ENCODE measurements around the gene PLA2G4B. TPM values are rescaled to one million over a fixed set of nuclear protein-coding genes. Genes with fewer than 3 reads are reported as not detected.

The PLA2G4B gene
- total RNA-seq, 5 donors from 2014 or later (not counting 1 experiment from before 2014, with no cell fraction given): 32.0 to 55.8 (median 44.9) TPM

GRCh38 chr15:41893422-41894250 is 55.0 kb downstream of the PLA2G4B start, which contains the start of gene SPTBN5:
TSS of gene SPTBN5 (minus strand) at chr15:41894053. CDS start at chr15:41893497, 556 bp downstream.
- Histone ChIP-seq H3K4me3 (ENCODE audit: control insufficient read depth in 1 of 2, extremely low read depth in 1 of 2, low read length in 1 of 2) (peak within 1 kb of the TSS; percentile 39), H3K36me3 (ENCODE audit: control insufficient read depth in 2 of 2, extremely low read depth in 1 of 2, insufficient read depth in 1 of 2, low read length in 1 of 2) (peaks cover 0 to 4% of the 10 kb centered on the region in 2 donors), H3K27ac (ENCODE audit: low read length) (peak within 1 kb of the TSS; percentile 93), H3K4me1 (ENCODE audit: control insufficient read depth in 1 of 2, extremely low read depth in 1 of 2, insufficient read depth in 2 of 2, low read length in 2 of 2) (peaks cover 22 to 60% of the 10 kb centered on the region in 2 experiments), H3K9me3 (no peaks in the 10 kb centered on the region), H3K27me3 (replicated peaks in 1 of 2; ENCODE audit: control insufficient read depth in 2 of 2, extremely low read depth in 1 of 2, insufficient read depth in 2 of 2, low read length in 1 of 2) (no peaks in the 10 kb centered on the region)
- ChIA-PET POLR2A (interaction anchor here in 1 of 2 donors (1.0 kb wide), 1 partner anchor 79 kb away, joined by 3 read pairs; the partner anchor contains the start of gene EHD4), CTCF (interaction anchor here (0.7 to 2.1 kb wide), 5 partner anchors 9 to 120 kb away, joined by 3 to 6 read pairs (median 5); partner anchors contain the start of gene MAPKBP1 (in 1 of the 2))
- ATAC-seq (replicated peaks in 1 of 4) (no peak), DNase-seq (no peak)
- H3K27me3 Mint-ChIP-seq: no peaks in the 10 kb centered on the region
- peak within 1 kb of the TSS; percentile 94 to 98 for H3K27ac Mint-ChIP-seq
- H3K9me3 Mint-ChIP-seq: no peaks in the 10 kb centered on the region
- peaks cover 31 to 63% (median 43%) of the 10 kb centered on the region in 3 donors for H3K4me1 Mint-ChIP-seq
- WGBS (ENCODE audit: insufficient coverage): 87% methylated on average over 8 of the region's 15 CpGs
- H3K4me3 Mint-ChIP-seq: peak within 1 kb of the TSS; percentile 58 to 68 (median 66)
- peaks cover 5% of the 10 kb centered on the region for H3K36me3 Mint-ChIP-seq

- H3K4me1 Mint-ChIP-seq: peaks cover 26 to 56% (median 37%) of the 10 kb centered on the region in 3 donors
Observed at GRCh38 chr15:41894251-41894790, 55.7 kb downstream of the PLA2G4B start.

DNA sequence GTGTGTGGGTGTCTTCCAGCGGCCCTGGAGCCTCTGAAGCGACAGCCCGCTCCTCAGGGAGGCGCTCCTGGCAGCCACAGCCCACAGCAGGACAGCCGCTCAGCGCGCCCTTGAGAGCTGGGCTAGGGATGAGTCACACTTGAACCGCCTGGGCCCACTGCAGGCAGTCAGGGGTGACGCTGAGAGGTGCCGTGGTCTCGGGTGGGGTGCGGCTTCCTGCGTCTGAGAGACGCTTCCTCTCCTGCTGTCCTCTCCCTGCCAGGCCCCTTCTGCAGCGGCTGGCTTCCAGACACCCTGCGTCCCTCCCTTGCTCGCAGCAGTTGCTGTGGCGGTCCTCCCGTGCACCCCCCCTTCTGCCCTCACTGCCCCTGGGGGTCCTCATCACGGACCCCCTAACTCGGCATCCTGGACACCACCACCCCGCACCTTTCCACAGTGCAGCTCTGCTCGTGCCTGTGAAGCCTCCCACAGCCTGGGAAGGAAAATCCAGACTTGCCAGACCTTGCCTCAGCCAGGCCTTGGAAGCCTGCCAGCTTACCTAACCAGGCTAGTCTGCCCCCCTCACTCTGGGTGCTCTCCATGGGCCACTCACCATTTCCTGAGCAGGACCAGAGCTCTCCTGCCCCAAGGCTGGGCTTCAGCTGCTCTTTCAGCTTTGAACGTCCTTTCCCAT is 56.3 kb downstream of the PLA2G4B start:
- Histone ChIP-seq H3K27me3 (replicated peaks in 1 of 2; ENCODE audit: control insufficient read depth in 2 of 2, extremely low read depth in 1 of 2, insufficient read depth in 2 of 2, low read length in 1 of 2) (no peaks in the 10 kb centered on the region), H3K4me3 (ENCODE audit: control insufficient read depth in 1 of 2, extremely low read depth in 1 of 2, low read length in 1 of 2) (peak overlapping the region in 1 of 2 donors; percentile 39), H3K9me3 (no peaks in the 10 kb centered on the region), H3K27ac (ENCODE audit: low read length) (peak overlapping the region; percentile 93), H3K36me3 (ENCODE audit: control insufficient read depth in 2 of 2, extremely low read depth in 1 of 2, insufficient read depth in 1 of 2, low read length in 1 of 2) (peaks cover 0 to 7% of the 10 kb centered on the region in 2 donors), H3K4me1 (ENCODE audit: control insufficient read depth in 1 of 2, extremely low read depth in 1 of 2, insufficient read depth in 2 of 2, low read length in 2 of 2) (peaks cover 22 to 52% of the 10 kb centered on the region in 2 experiments)
- Mint-ChIP-seq H3K4me3 (peak overlapping the region; percentile 58 to 68 (median 66)), H3K27me3 (no peaks in the 10 kb centered on the region), H3K9me3 (no peaks in the 10 kb centered on the region), H3K36me3 (peaks cover 8% of the 10 kb centered on the region), H3K4me1 (peaks cover 25 to 50% (median 31%) of the 10 kb centered on the region in 3 donors), H3K27ac (peak overlapping the region; percentile 94 to 98)
- WGBS (ENCODE audit: insufficient coverage): 6% methylated on average over 24 of the region's 24 CpGs
- ChIA-PET CTCF (interaction anchor here (0.5 to 2.1 kb wide), 11 partner anchors 9 to 1011 kb away, joined by 3 to 12 read pairs (median 5); partner anchors contain the start of gene MAPKBP1 (in 1 of the 2)), POLR2A (interaction anchor here (0.6 to 1.0 kb wide), 4 partner anchors 10 to 351 kb away, joined by 3 to 6 read pairs (median 5); partner anchors contain the start of gene RPAP1 (in 1 of the 2))
- ATAC-seq (replicated peaks in 1 of 4) (peak; percentile 97 to 99 (median 98)), DNase-seq (peak; percentile 75 to 93 (median 87))

More at GRCh38 chr15:41894251-41894790, 55.7 kb downstream of the PLA2G4B start:
- H3K4me1 ChIP-seq (ENCODE audit: control insufficient read depth in 1 of 2, extremely low read depth in 1 of 2, insufficient read depth in 2 of 2, low read length in 2 of 2): peaks cover 22 to 53% of the 10 kb centered on the region in 2 experiments
- DNase-seq (no peak), ATAC-seq (replicated peaks in 1 of 4) (no peak)
- ChIA-PET CTCF (interaction anchor here (1.0 to 2.1 kb wide), 7 partner anchors 9 to 122 kb away, joined by 4 to 12 read pairs (median 5); partner anchors contain the start of gene MAPKBP1 (in 1 of the 2)), POLR2A (interaction anchor here (0.6 to 1.0 kb wide), 2 partner anchors 10 to 242 kb away, joined by 5 to 6 read pairs; no protein-coding TSS in a partner anchor)
- Mint-ChIP-seq H3K4me3 (peak overlapping the region; percentile 58 to 68 (median 66)), H3K36me3 (peaks cover 8% of the 10 kb centered on the region), H3K27ac (peak overlapping the region; percentile 94 to 98), H3K27me3 (no peaks in the 10 kb centered on the region), H3K9me3 (no peaks in the 10 kb centered on the region)
- peak overlapping the region; percentile 93 for H3K27ac ChIP-seq (ENCODE audit: low read length)
- peaks cover 0 to 7% of the 10 kb centered on the region in 2 donors for H3K36me3 ChIP-seq (ENCODE audit: control insufficient read depth in 2 of 2, extremely low read depth in 1 of 2, insufficient read depth in 1 of 2, low read length in 1 of 2)
- no peaks in the 10 kb centered on the region for H3K9me3 ChIP-seq
- H3K27me3 ChIP-seq (replicated peaks in 1 of 2; ENCODE audit: control insufficient read depth in 2 of 2, extremely low read depth in 1 of 2, insufficient read depth in 2 of 2, low read length in 1 of 2): no peaks in the 10 kb centered on the region
- H3K4me3 ChIP-seq (ENCODE audit: control insufficient read depth in 1 of 2, extremely low read depth in 1 of 2, low read length in 1 of 2): peak overlapping the region; percentile 10 to 39
- whole genome bisulfite sequencing (ENCODE audit: insufficient coverage): 69% methylated on average over 8 of the region's 17 CpGs

GRCh38 chr15:41895491-41895890 is 56.8 kb downstream of the PLA2G4B start:
- peaks cover 25 to 50% (median 31%) of the 10 kb centered on the region in 3 donors for H3K4me1 Mint-ChIP-seq
- H3K4me3 Mint-ChIP-seq: peak overlapping the region; percentile 58 to 68 (median 66)
- no peak overlapping the region for H3K4me3 ChIP-seq (ENCODE audit: control insufficient read depth in 1 of 2, extremely low read depth in 1 of 2, low read length in 1 of 2)
- H3K27me3 ChIP-seq (replicated peaks in 1 of 2; ENCODE audit: control insufficient read depth in 2 of 2, extremely low read depth in 1 of 2, insufficient read depth in 2 of 2, low read length in 1 of 2): no peaks in the 10 kb centered on the region
- no peaks in the 10 kb centered on the region for H3K27me3 Mint-ChIP-seq
- H3K27ac Mint-ChIP-seq: peak overlapping the region; percentile 94 to 98
- DNase-seq (no peak), ATAC-seq (replicated peaks in 1 of 4) (no peak)
- CTCF ChIA-PET: interaction anchor here (0.5 to 2.1 kb wide), 11 partner anchors 8 to 1012 kb away, joined by 3 to 12 read pairs (median 5); partner anchors contain the start of gene MAPKBP1 (in 1 of the 2)
- peak overlapping the region; percentile 93 for H3K27ac ChIP-seq (ENCODE audit: low read length)
- H3K36me3 Mint-ChIP-seq: peaks cover 8% of the 10 kb centered on the region
- POLR2A ChIA-PET: interaction anchor here in 1 of 2 donors (0.5 to 0.7 kb wide), 3 partner anchors 41 to 1454 kb away, joined by 3 to 9 read pairs (median 5); partner anchors contain the start of gene RPAP1
- no peaks in the 10 kb centered on the region for H3K9me3 ChIP-seq
- no peaks in the 10 kb centered on the region for H3K9me3 Mint-ChIP-seq
- 100% methylated on average over 4 of the region's 11 CpGs for WGBS (ENCODE audit: insufficient coverage)
- peaks cover 0 to 11% of the 10 kb centered on the region in 2 donors for H3K36me3 ChIP-seq (ENCODE audit: control insufficient read depth in 2 of 2, extremely low read depth in 1 of 2, insufficient read depth in 1 of 2, low read length in 1 of 2)
- H3K4me1 ChIP-seq (ENCODE audit: control insufficient read depth in 1 of 2, extremely low read depth in 1 of 2, insufficient read depth in 2 of 2, low read length in 2 of 2): peaks cover 22 to 52% of the 10 kb centered on the region in 2 experiments

DNA sequence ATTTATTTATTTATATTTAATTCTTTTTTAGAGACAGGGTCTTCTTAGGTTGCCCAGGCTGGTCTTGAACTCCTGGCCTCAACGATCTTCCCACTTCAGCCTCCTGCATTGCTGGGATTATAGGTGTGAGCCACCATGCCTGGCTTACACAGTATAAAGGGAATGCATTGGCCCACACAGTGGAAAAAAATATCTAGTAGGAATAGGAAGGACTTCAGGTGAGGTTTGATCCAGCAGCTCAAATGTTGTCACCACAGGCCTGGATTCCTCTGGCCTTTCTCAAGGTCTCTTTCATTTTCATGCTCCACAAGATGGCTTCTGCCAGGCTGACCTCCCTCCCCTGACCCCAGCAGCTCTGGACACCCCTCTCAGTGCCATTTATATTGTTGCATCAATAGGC is 57.3 kb downstream of the PLA2G4B start:
- CTCF ChIA-PET: interaction anchor here (1.0 to 1.9 kb wide), 6 partner anchors 9 to 123 kb away, joined by 3 to 12 read pairs (median 5); partner anchors contain the start of gene MAPKBP1 (in 1 of the 2)
- DNase-seq (no peak), ATAC-seq (replicated peaks in 1 of 4) (no peak)
- Histone ChIP-seq H3K9me3 (no peaks in the 10 kb centered on the region), H3K27me3 (replicated peaks in 1 of 2; ENCODE audit: control insufficient read depth in 2 of 2, extremely low read depth in 1 of 2, insufficient read depth in 2 of 2, low read length in 1 of 2) (no peaks in the 10 kb centered on the region), H3K36me3 (ENCODE audit: control insufficient read depth in 2 of 2, extremely low read depth in 1 of 2, insufficient read depth in 1 of 2, low read length in 1 of 2) (peaks cover 0 to 14% of the 10 kb centered on the region in 2 donors), H3K4me1 (ENCODE audit: control insufficient read depth in 1 of 2, extremely low read depth in 1 of 2, insufficient read depth in 2 of 2, low read length in 2 of 2) (peaks cover 22 to 52% of the 10 kb centered on the region in 2 experiments), H3K4me3 (ENCODE audit: control insufficient read depth in 1 of 2, extremely low read depth in 1 of 2, low read length in 1 of 2) (no peak overlapping the region), H3K27ac (ENCODE audit: low read length) (peak overlapping the region; percentile 93)
- POLR2A ChIA-PET: interaction anchor here in 1 of 2 donors (0.5 kb wide), 1 partner anchor 1454 kb away, joined by 9 read pairs; no protein-coding TSS in a partner anchor
- Mint-ChIP-seq H3K27ac (peak overlapping the region; percentile 87 to 94), H3K4me3 (no peak overlapping the region), H3K36me3 (peaks cover 10% of the 10 kb centered on the region), H3K27me3 (no peaks in the 10 kb centered on the region), H3K9me3 (no peaks in the 10 kb centered on the region), H3K4me1 (peaks cover 25 to 50% (median 31%) of the 10 kb centered on the region in 3 donors)
- WGBS (ENCODE audit: insufficient coverage): no CpG with 5 or more reads among the region's 1 CpG

Data from T-cell (primary cell).